Motor neuron (in vitro differentiated cells): ENCODE results near the gene GOLGA6L24. TPM values are rescaled to one million over a fixed set of nuclear protein-coding genes. Genes with fewer than 3 reads are reported as not detected.
"Not testable (repeated sequence)": the region's sequence is repeated elsewhere in the genome, so short reads cannot be mapped to it uniquely, and the experiment has no call there.

Experiments used
- ATAC-seq, 8 experiments: fragments of 200-7000 bp; cut with Tn5 transposase; replicated peaks in 6 of 8; 2 replicates each; pipeline ENCODE4 v1.8.0; 2021; ENCODE audit warnings: mild to moderate bottlenecking in 8 of 8, moderate library complexity in 8 of 8
- H3K27ac ChIP-seq, 2 donors: fragments of 250-450 bp; sonication (Bioruptor Pico); 2 replicates each; pipeline ENCODE4 v1.9.0; 2021; ENCODE audit warnings: antibody characterized with exemption in 2 of 2, mild to moderate bottlenecking in 2 of 2, moderate library complexity in 1 of 2
- H3K4me1 ChIP-seq, 2 donors: fragments of 250-450 bp; sonication (Bioruptor Pico); replicated peaks in 1 of 2; 2 replicates each; pipeline ENCODE4 v1.6.1; 2021; ENCODE audit warnings: antibody characterized with exemption in 2 of 2, mild to moderate bottlenecking in 2 of 2, moderate library complexity in 1 of 2
- H3K4me3 ChIP-seq, 5 donors: fragments of 250-450 bp; sonication (Bioruptor Pico); 2 replicates each; pipeline ENCODE4 v1.9.0; 2021; ENCODE audit warnings: antibody characterized with exemption in 5 of 5, mild to moderate bottlenecking in 5 of 5, moderate library complexity in 4 of 5
- WGBS, 10 experiments: fragments of 450-650 bp; shearing (Covaris generic); methylation state at CpG; one replicate each; pipeline ENCODE4 v1.0.0; 2022; 5-methylcytosine and 5-hydroxymethylcytosine counted together
- in situ Hi-C, 9 experiments: fragments of 400-800 bp; cut with MboI; loops; one replicate each; pipeline ENCODE4 v1.15.0; 2021; ENCODE audit warnings: low sequenced_read_pairs in 9 of 9, low pct_unique_long_range_greater_than_20kb in 2 of 9; ENCODE audit not compliant: unreplicated experiment in 9 of 9
- total RNA-seq, 8 experiments: library from RNA; unstranded; fragments of 300-600 nt; gene quantifications; 2 replicates each; pipeline versions ENCODE4 v1.2.3 to v1.2.4, GENCODE V29; 2022

GOLGA6L24 gene
- total RNA-seq, 8 experiments from 2014 or later = 0.25 to 1.6 (median 0.38) TPM; not detected in 3

GRCh38 chr15:28310454-28310853 lies 47.4 kb downstream of the GOLGA6L24 start:
- 80 to 100% (median 100%) methylated on average over 1 of the region's 11 CpGs; no CpG with 5 or more reads in 7 of the 10 experiments for WGBS, 10 experiments
- H3K4me3 ChIP-seq, H3K4me1 ChIP-seq, ATAC-seq, H3K27ac ChIP-seq, in situ Hi-C loops: not testable (repeated sequence)

GRCh38 chr15:28308718-28309117 lies 49.2 kb downstream of the GOLGA6L24 start:
- H3K4me3 ChIP-seq, H3K4me1 ChIP-seq, ATAC-seq, in situ Hi-C loops, H3K27ac ChIP-seq: not testable (repeated sequence)
- WGBS, 10 experiments = 100% methylated on average over 1 to 4 of the region's 5 CpGs; no CpG with 5 or more reads in 5 of the 10 experiments

Other genes starting within 250 kb of the GOLGA6L24 start
- 10 to 100 TPM; 22.6 to 88.4 (median 35.0) TPM for gene HERC2, start 35.9 kb downstream of the GOLGA6L24 start, total RNA-seq
- gene GOLGA8F, start 20.6 kb upstream of the GOLGA6L24 start, total RNA-seq = not detected
- gene GOLGA8G, start 174.9 kb upstream of the GOLGA6L24 start, total RNA-seq = under 1 TPM in 7 of 8 experiments, not detected in 1; 0.05 to 0.57 (median 0.13) TPM
- gene GOLGA6L25, start 195.5 kb upstream of the GOLGA6L24 start, total RNA-seq = 1 to 10 TPM in 2 of 8 experiments, under 1 TPM in 2, not detected in 4; 0.37 to 2.2 (median 1.3) TPM